Parathyroid adenoma (tissue), 2 donors: ENCODE results near the gene CHID1.

Source experiments
- H2AFZ ChIP-seq: fragments of 300-600 bp; sonication (generic); one replicate; pipeline ENCODE4 v1.7.0; 2017; ENCODE audit warnings: antibody characterized with exemption, mild to moderate bottlenecking
- H3K27ac ChIP-seq: fragments of 300-600 bp; sonication (generic); one replicate; pipeline ENCODE4 v1.7.0; 2017
- H3K27me3 ChIP-seq: fragments of 300-600 bp; sonication (generic); one replicate; pipeline ENCODE4 v1.7.0; 2017; ENCODE audit warnings: low read length; ENCODE audit not compliant: control insufficient read depth, insufficient read depth
- H3K36me3 ChIP-seq: fragments of 300-600 bp; sonication (generic); one replicate; pipeline ENCODE4 v1.7.0; 2017; ENCODE audit warnings: low read length; ENCODE audit not compliant: control insufficient read depth, insufficient read depth
- H3K4me1 ChIP-seq: fragments of 300-600 bp; sonication (generic); one replicate; pipeline ENCODE4 v1.7.0; 2017; ENCODE audit warnings: control low read depth
- H3K4me2 ChIP-seq: fragments of 300-600 bp; sonication (generic); one replicate; pipeline ENCODE4 v1.7.0; 2017; ENCODE audit warnings: low read length
- H3K4me3 ChIP-seq: fragments of 300-600 bp; sonication (generic); one replicate; pipeline ENCODE4 v1.7.0; 2017; ENCODE audit warnings: low read depth, low read length
- H3K79me2 ChIP-seq: fragments of 300-600 bp; sonication (generic); one replicate; pipeline ENCODE4 v1.7.0; 2017; ENCODE audit warnings: control low read depth
- H3K9ac ChIP-seq: fragments of 300-600 bp; sonication (generic); one replicate; pipeline ENCODE4 v1.7.0; 2017; ENCODE audit warnings: mild to moderate bottlenecking
- H3K9me3 ChIP-seq: fragments of 300-600 bp; sonication (generic); one replicate; pipeline ENCODE4 v1.7.0; 2017; ENCODE audit warnings: low read length; ENCODE audit not compliant: control insufficient read depth
- TF ChIP-seq, protein P1 (sequence below): fragments of 300-600 bp; sonication (generic); IDR thresholded peaks from one replicate; pipeline ENCODE4 v1.7.0; 2017; ENCODE audit warnings: antibody characterized with exemption, mild to moderate bottlenecking
- donor health status: primary hyperparathyroidism.

CHID1 gene

DNA sequence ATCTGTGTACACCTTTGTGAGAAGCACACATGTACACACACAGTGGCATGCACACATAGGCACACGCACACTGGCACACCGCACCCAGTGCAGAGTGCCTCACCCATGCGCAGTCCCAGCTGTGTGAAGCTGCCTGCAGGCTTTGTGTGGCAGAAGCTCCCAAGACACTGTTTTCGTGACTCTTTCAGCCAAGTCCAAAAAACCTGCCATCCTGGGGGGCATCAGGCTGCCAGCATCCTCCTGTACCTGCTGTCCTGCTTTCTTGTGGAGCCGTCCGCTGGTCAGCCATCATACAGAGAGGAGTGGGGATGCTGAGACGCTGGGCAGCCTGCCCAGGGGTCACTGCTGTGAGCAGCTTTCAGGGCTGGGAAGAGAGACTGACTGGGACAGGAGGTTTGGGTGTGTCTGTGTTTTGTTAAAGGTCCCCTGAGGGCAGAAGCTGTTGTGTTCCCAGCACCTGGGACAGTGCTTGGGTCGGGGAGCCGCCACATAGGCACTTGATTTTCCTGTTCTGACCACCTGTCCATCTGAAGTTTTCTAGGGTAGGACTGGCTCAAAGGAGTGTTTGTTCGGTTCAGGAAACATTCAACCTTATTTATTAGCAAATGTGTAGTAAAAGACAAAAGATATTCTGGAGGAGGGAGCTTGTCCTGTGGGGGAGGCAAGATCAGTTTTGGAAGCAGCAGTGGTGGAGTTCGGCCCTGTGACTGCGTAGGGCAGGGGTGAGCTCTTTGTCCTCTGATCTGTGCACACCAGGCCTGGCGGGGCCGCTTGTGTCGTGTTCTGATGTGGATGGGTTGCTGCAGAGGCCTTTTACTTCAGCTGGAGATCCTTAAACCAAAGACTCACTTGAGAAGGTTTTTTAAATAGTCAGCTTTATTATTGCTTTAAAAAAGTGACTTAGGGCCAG lies 44.8 kb upstream of the CHID1 start:
- H3K9ac ChIP-seq = no peak overlapping the region
- TF ChIP-seq, protein P1, sequence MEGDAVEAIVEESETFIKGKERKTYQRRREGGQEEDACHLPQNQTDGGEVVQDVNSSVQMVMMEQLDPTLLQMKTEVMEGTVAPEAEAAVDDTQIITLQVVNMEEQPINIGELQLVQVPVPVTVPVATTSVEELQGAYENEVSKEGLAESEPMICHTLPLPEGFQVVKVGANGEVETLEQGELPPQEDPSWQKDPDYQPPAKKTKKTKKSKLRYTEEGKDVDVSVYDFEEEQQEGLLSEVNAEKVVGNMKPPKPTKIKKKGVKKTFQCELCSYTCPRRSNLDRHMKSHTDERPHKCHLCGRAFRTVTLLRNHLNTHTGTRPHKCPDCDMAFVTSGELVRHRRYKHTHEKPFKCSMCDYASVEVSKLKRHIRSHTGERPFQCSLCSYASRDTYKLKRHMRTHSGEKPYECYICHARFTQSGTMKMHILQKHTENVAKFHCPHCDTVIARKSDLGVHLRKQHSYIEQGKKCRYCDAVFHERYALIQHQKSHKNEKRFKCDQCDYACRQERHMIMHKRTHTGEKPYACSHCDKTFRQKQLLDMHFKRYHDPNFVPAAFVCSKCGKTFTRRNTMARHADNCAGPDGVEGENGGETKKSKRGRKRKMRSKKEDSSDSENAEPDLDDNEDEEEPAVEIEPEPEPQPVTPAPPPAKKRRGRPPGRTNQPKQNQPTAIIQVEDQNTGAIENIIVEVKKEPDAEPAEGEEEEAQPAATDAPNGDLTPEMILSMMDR = no peak

DNA sequence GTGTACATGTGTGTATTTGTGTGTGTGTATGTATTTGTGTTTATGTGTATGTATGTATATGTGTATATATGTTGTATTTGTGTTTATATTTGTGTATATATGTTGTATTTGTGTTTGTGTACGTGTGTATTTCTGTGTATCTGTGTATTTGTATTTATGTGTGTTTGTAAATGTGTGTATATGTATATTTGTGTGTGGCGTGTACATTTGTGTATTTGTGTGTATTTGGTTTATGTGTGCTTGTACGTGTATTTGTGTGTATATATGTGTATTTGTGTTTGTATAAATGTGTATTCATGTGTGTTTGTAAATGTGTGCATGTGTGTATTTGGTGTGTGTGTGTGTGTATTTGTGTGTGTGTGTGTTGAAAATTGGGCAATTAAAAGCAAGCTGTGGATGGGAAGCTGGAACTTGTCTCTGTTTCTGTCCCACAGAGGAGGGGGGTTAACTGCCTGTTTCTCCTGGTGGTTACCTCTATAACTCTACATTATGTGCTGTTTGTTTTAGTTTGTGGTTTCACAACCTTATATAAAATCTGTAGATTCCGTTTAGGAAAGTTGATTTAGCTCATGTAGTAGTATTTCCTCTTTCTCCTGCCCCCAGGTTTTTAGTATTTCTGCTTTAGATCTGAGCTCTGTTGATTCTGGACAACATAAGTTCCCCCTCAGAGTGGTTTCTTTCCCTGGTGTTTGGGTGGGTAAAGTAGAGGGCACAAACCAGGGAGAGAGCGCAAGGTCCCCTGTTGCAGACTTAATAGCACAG lies 44.0 kb upstream of the CHID1 start:
- no peak overlapping the region for H3K4me3 ChIP-seq
- no peak overlapping the region for H3K27ac ChIP-seq
- H2AFZ ChIP-seq = no peak overlapping the region
- H3K79me2 ChIP-seq = peaks cover 8% of the 10 kb centered on the region
- no peak overlapping the region for H3K4me2 ChIP-seq
- H3K4me1 ChIP-seq = peaks cover 3% of the 10 kb centered on the region
- H3K9ac ChIP-seq = no peak overlapping the region
- H3K36me3 ChIP-seq = no peaks in the 10 kb centered on the region
- TF ChIP-seq, protein P1 = no peak
- H3K27me3 ChIP-seq = no peaks in the 10 kb centered on the region
- no peaks in the 10 kb centered on the region for H3K9me3 ChIP-seq

More for the DNA sequence above, 44.8 kb upstream of the CHID1 start:
- H3K27me3 ChIP-seq = no peaks in the 10 kb centered on the region
- H3K79me2 ChIP-seq = peaks cover 5% of the 10 kb centered on the region
- no peaks in the 10 kb centered on the region for H3K36me3 ChIP-seq
- H3K4me2 ChIP-seq = no peak overlapping the region
- no peaks in the 10 kb centered on the region for H3K9me3 ChIP-seq
- H3K4me1 ChIP-seq = peaks cover 3% of the 10 kb centered on the region
- H3K27ac ChIP-seq = no peak overlapping the region
- no peak overlapping the region for H3K4me3 ChIP-seq
- H2AFZ ChIP-seq = no peak overlapping the region

DNA sequence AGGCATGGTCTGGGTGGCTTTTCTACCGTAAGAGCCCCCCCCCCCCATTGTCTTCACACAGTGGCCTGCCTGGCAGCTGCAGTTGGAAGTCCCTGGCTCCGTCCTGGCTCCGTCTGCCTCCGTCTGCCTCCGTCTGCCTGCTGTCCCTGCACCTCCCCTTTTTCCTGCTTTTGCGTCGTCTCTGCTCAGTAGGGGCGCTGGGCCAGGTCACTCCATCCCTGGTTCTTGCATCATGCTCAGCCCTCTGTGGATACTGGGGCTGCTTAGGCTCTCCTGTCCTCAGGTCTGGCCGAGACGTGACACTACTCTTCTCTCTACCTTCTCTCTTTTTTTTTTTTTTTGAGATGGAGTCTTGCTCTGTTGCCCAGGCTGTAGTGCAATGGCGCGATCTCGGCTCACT lies 42.9 kb upstream of the CHID1 start:
- H3K4me2 ChIP-seq = no peak overlapping the region
- TF ChIP-seq, protein P1 = no peak
- H3K4me1 ChIP-seq = peaks cover 3% of the 10 kb centered on the region
- peaks cover 8% of the 10 kb centered on the region for H3K79me2 ChIP-seq
- no peak overlapping the region for H3K4me3 ChIP-seq
- no peak overlapping the region for H3K9ac ChIP-seq
- H3K27ac ChIP-seq = no peak overlapping the region
- H3K9me3 ChIP-seq = no peaks in the 10 kb centered on the region
- no peak overlapping the region for H2AFZ ChIP-seq
- no peaks in the 10 kb centered on the region for H3K27me3 ChIP-seq
- no peaks in the 10 kb centered on the region for H3K36me3 ChIP-seq

DNA sequence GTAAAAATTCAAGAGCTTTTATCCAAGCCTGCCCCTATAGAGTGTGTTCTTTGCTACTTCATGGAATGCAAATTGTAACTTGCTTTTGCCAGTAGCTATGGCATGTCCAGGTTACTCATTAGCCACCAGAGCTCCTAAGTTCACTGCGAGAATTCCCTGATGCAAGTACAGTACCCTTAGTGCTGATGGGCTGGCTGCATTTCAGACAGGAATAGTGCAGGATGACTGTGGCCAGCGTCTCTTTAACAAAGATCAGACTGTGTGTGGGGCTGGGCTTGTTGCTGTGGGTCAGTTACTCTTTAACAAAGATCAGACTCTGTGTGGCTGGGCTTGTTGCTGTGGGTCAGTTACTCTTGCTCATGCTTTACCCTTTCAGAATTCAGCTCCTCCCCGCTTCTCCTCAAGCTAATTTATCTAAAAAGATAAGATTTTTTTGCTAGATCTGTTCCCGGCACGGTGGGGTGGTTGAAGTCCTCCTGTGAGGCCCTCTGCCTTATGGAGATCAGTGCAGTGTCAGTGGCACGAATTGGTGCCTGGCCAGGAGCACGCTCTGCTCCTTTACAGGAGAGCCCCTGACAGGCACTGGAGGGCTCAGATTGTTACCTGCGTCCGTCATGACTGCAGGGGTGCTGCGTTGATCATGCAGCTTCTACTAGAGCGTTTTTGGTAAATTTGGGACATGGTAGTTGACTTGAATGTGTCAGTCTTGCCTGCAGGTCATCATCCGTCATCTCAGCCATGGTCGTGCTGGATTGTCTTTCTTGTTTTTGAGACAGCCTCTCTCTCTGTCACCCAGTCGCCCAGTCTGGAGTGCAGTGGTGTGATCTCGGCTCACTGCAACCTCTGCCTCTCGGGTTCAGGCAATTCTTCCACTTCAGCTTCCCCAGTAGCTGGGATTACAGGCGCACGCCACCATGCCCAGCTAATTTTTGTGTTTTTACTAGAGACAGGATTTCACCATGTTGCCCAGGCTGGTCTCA lies 42.1 kb upstream of the CHID1 start:
- Histone ChIP-seq H3K9me3 (no peaks in the 10 kb centered on the region), H3K4me3 (no peak overlapping the region), H2AFZ (no peak overlapping the region), H3K79me2 (peaks cover 8% of the 10 kb centered on the region), H3K36me3 (no peaks in the 10 kb centered on the region), H3K27me3 (no peaks in the 10 kb centered on the region), H3K4me1 (peaks cover 3% of the 10 kb centered on the region), H3K9ac (no peak overlapping the region), H3K4me2 (no peak overlapping the region), H3K27ac (no peak overlapping the region)
- TF ChIP-seq, protein P1 = no peak
